COLO668 (cell line): ENCODE results near the gene KCNV2.

ENCODE experiments used
- DNase-seq: peaks from one replicate; lab custom pipeline; 2025; ENCODE audit not compliant: unreplicated experiment; lab: John Stamatoyannopoulos, UW

Gene KCNV2

DNA sequence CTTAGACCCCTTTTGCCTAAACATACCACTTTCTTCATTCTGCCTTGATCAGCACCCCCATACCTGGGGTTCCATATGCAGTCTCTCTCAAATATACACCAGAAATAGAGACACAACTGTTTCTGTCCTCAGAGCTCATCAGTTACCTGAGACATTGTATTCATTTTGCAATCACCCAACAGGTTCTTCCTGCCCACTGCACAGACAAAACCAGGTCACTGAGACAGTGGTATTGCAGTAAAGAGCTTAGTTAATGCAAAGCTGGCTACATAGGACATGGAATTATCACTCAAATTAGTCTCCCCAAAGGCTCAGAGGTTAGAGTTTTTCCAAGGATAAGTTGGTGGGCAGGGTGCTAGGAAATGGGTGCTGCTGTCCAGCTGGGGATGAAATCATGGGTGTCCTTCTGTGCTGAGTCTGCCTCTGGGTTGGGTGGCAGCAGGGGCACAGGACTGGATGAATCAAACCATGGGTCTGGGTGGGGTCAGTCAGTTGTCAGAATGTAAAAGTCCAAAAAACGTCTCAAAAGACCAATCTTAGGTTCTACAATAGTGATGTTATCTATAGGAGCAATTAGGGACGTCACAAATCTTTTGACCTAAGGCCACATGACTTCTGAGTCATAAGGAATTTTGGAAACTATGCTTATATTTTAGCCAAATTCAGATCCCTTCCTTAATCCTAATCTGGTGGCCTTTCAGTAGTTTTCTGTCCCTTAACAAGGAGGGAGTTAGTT, 41.0 kb downstream of the KCNV2 start:
- no peak for DNase-seq

- no peak for DNase-seq
These were observed 41.7 kb downstream of the KCNV2 start for GRCh38 chr9:2758898-2759510.

DNA sequence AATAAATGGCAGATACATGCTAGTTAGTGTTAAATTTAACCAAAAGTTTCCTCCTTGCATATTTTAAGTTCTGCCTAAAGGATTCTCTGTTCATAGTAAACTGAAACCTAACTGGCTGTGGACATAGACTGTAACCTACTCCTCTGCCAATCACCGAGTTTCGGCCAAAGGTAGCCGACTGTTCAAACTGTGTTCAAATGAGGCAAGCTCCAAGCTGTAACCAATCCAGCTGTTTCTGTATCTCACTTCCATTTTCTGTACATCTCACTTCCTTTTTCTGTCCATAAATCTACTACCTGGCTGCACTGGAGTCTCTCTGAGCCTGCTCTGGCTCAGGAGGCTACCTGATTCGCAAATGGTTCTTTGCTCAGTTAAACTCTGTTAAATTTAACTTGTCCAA, 44.1 kb downstream of the KCNV2 start:
- DNase-seq = no peak

DNA sequence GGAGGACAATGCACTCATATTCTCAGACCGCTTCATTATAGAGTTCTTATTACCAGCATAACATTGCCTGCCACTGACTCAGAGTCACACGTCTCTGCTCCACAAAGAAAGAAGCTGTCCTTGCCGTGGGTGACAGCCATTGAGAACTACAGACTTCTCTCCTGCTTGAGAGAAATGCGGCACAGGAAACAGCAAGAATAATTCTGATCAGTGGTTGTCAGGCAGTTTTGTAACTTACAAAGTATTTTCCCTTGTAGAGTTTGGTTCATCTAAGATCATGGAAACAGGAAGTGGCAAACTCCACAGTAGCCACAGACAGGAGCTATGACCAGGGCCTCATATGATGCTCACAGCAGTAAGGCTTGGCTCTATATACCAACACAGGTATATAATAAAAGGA, 47.0 kb downstream of the KCNV2 start:
- DNase-seq = no peak

DNA sequence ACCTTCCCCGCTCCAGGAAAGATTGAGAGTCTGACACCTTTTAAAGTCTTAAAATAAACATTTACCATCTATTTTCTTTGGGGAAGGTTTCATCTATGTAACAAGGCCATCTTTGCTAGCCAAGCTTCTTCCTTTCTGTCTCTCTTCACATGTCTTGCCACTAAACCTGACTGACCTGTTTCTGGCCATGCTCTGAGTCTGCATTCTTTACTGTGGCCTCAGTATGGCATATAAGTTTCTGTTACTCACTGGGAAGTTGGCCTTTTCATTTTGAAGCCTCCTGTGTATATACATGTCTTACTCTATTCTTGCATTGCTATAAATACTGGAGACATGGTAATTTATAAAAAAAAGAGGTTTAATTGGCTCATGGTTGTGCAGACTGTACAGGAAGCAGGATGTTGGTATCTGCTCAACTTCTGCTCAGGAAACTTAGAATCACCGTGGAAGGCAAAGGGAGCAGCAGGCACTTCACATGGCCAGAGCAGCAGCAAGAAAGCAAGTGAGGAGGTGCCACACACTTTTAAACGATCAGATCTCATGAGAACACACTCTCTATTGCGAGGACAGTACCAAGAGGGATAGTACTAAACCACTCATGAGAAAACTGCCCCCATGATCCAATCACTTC, 48.1 kb downstream of the KCNV2 start:
- no peak for DNase-seq

DNA sequence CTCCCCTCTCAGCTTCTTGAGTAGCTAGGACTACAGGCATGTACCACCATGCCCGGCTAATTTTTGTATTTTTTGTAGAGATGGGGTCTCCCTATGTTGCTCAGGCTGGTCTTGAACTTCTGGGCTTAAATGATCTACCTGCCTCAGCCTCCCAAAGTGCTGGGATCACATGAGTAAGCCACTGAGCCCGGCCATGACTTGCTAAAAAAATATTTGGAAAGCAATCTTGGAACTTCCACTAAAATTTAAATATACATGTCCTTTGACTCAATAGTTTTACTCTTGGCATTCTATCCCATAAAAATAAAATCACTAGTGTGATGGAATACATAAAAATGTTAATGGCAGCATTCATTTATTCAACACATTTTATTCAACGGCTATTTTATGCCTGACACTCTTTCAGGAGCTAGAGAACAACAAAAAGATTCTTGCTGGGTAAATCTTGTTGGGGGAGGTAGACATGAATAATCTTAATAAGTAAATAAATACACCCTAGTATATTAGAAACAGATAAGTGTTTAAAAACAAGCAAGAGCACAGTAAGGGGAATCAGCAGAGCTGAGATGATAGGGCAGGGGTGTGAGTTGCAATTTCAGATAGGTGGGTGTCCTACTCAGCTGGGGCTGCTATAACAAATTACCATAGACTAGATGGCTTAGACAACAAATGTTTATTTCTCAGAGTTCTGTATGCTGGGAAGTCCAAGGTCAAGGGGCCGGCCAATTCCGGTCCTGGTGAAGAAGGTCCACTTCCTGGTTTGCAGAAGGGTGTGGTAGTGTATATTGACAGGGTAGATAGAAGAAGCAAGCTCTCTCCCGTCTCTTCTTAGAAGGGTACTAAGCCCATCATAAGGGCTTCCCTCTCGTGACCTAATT, 50.7 kb downstream of the KCNV2 start:
- DNase-seq = no peak

GRCh38 chr9:2771087-2771486, 53.8 kb downstream of the KCNV2 start:
- no peak for DNase-seq

DNA sequence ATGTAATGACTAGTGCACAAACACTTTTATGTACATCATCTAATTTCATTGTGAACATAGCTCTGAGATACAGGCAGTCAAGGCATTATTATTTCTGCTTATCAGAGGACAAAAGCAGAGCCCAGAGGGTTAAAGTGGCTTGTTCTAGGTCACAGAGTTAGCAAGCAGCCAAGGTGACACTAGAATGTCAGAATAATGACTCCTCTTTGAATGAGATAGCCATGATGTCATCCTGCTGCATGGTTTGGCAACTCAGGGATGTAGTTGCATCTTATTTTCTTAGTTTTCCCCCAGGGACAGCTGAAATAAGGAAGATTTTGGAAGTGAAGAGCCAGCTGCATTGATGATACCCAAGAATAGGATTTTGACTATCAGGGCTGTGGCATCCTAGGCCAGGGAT, 54.4 kb downstream of the KCNV2 start:
- DNase-seq = no peak

DNA sequence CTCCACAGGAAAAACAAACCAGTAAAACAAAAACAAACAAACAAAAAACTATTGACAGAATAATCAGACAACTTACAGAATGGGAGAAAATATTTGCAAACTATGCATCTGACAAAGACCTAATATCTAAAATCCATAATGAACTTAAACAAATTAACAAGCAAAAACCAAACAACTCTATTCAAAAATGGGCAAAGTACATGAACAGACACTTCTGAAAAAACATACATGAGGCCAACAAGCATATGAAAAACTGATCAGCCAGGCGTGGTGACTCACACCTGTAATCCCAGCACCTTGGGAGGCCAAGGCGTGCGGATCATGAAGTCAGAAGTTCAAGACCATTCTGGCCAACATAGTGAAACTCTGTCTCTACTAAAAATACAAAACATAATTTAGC, 60.1 kb downstream of the KCNV2 start:
- no peak for DNase-seq

GRCh38 chr9:2778816-2779215, 61.5 kb downstream of the KCNV2 start:
- DNase-seq = no peak
